KOPT-K1 (cell line): ENCODE measurements around the gene CHMP2B.
A peak's percentile ranks its signal among the peaks of the same experiment; 100 is the strongest.
"Not testable (repeated sequence)": the region's sequence is repeated elsewhere in the genome, so short reads cannot be mapped to it uniquely, and the experiment has no call there.

Experiments
- H3K27ac ChIP-seq: fragments of 200-600 bp; sonication (generic); 2 replicates; pipeline ENCODE4 v1.5.1; 2016; ENCODE audit warnings: antibody characterized with exemption, mild to moderate bottlenecking, low read depth, low read length; ENCODE audit not compliant: poor library complexity, severe bottlenecking
- H3K36me3 ChIP-seq: fragments of 200-600 bp; sonication (generic); 2 replicates; pipeline ENCODE4 v1.5.1; 2017; ENCODE audit warnings: antibody characterized with exemption, mild to moderate bottlenecking, low read length, moderate library complexity; ENCODE audit not compliant: insufficient read depth
- H3K9me3 ChIP-seq: fragments of 200-600 bp; sonication (generic); 2 replicates; pipeline ENCODE4 v1.5.1; 2017; ENCODE audit warnings: antibody characterized with exemption, low read length, mild to moderate bottlenecking; ENCODE audit not compliant: insufficient read depth, poor library complexity, severe bottlenecking

CHMP2B gene

DNA sequence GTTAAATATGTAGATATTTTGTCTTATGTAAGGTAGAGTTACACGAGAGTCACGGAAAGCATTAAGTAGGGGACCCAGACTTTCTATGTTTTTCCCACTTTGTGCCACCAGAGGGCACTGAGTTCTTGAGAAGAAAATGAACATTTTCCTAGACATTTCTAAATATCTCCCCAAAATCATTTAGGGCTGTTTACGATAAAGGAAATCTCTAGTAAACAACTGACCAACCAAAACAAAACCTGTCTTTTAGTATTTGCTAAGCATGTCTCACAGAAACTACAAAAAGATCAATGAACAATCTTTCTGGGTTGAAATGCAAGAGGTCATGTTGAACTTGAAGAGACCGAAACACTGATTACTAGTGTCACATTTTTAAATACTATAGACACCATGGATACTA lies 33.2 kb downstream of the CHMP2B start:
- Histone ChIP-seq H3K9me3 (no peaks in the 10 kb centered on the region), H3K36me3 (peaks cover 3% of the 10 kb centered on the region; the same call in 1 of the 2 replicates), H3K27ac (no peak overlapping the region)

DNA sequence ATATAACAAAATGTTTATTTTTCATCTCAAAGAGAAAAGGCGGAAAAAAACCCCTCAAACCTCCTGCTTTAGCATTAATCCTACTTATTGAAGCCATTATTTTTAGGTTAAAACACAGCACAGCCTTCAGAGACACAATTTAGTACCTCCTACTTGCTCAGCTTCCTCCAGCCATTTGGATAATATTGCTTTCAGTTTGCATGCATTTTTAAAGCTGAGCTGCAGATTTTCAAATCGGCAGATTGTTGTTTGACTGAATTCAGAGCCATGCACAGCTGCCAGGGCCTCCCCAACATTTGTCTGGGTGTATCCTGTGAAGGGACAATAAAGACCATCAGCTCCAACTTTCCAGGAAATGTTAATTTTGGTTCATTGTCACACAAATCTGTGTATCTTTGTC lies 34.8 kb downstream of the CHMP2B start:
- no peaks in the 10 kb centered on the region for H3K9me3 ChIP-seq
- no peaks in the 10 kb centered on the region for H3K36me3 ChIP-seq
- H3K27ac ChIP-seq = no peak overlapping the region

- Histone ChIP-seq H3K36me3 (no peaks in the 10 kb centered on the region), H3K9me3 (no peaks in the 10 kb centered on the region), H3K27ac (peak overlapping the region; percentile 89)
Measured at GRCh38 chr3:87267953-87268645, 41.0 kb downstream of the CHMP2B start.

GRCh38 chr3:87268646-87269211 lies 41.6 kb downstream of the CHMP2B start:
- H3K36me3 ChIP-seq = no peaks in the 10 kb centered on the region
- H3K9me3 ChIP-seq = no peaks in the 10 kb centered on the region
- H3K27ac ChIP-seq = peak overlapping the region; percentile 89

DNA sequence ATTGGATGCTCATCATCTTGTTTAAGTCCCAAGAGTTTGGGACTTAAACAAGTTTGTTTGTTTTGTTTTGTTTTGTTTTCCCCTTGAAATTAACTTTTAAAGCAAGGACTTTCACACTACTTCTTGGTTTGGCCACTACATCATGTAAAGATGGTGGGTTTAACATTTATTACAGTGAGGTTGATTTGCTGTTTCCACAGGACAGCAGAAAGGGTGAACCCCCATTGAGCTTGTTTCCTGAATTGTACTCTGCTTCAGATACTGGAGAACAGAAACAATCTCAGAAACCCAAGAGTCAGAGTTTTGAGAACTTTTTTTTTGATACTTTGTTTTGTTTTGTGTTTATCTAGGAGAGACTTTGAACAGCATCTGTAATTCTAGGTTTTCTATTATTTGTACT lies 42.6 kb downstream of the CHMP2B start:
- H3K27ac ChIP-seq = peak overlapping the region; percentile 89
- no peaks in the 10 kb centered on the region for H3K9me3 ChIP-seq
- H3K36me3 ChIP-seq = no peaks in the 10 kb centered on the region

DNA sequence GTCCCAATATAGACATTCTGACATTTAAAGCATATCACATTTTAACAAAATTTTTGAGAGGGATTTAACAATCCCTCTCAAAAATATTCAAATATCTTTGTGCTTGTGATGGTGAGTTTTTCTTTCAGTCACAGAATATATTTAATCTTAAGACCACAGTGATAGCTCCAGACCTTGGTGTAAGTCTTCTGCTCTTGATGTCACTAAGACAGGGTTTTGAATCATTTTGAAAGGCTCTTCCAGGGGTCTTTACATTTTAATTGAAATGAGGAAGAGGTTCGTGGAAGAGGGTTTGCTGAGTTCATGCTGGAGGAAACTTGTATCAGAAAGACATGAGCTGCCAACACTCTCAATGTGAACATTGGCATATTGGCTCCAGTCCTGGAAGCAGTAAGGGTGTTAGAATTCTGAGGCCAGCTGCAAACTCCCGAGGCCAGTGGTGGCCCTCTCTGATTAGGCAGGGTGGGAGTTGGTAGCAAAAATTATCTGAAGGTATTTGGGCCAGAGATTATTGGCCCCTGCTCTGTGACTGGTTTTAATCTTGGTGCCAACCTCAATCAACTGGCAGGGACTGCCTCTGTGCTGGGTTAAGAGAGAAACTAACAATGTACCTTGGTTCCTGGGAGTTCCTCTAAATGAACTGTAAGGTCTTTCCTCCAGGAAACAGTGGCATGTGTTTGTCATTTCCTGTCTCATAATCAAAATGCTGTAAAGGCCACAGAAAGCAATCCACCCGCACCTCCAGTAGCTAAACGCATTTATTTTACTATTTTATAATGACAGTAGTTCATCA lies 44.0 kb downstream of the CHMP2B start:
- peak overlapping the region; percentile 89 for H3K27ac ChIP-seq
- H3K9me3 ChIP-seq = no peaks in the 10 kb centered on the region

DNA sequence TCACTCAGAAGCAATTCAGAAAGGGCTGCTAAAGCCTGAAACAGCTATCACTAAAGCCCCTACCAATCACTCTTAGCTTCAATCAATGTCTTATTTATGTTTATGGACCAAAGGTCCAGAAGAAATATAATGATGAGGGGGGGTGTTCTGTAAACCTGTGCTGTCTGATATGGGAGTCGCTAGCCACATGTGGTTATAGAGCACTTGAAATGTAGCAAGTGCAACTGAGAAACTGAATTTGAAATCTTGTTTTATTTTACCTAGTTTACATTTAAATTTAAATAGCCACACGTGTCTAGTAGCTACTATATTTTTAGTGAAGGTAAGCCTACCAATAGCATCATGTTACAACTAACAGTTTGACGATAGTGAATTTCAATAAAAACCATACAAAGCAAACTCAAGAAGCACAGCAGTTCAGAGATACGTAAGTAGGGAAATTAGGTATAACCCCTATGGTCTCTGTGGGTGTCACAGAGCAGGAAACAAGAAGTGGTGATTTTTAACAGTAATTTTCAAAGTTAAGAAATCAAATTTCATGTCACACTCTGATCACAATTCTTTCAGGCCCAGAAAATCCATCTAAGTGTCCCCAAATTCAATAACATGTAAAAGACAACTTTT lies 45.7 kb downstream of the CHMP2B start:
- no peaks in the 10 kb centered on the region for H3K36me3 ChIP-seq
- H3K27ac ChIP-seq = no peak overlapping the region
- H3K9me3 ChIP-seq = no peaks in the 10 kb centered on the region

More for the DNA sequence above, 44.0 kb downstream of the CHMP2B start:
- H3K36me3 ChIP-seq = no peaks in the 10 kb centered on the region

DNA sequence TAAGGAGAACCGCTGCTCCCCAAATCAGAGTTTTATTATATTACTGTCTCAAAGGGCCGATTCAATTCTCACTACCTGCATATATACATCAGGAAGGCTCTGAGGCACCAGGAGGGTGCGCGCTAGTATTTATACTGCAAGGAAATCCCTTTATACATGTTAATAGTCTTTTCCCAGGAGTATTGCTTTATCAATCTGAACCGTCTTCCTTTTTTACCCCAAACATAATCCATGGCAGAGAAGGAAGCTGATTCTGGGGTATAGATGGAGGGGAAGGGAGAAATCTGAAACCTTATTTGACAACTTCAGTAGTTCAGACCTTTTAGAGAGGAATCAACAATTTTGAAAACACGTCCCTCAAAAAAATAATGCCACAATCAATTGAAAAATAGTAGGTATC lies 49.4 kb downstream of the CHMP2B start, which contains the start of gene POU1F1:
POU1F1 (minus strand) TSS at position 101 of the 400 bp plus-strand sequence. CDS start 122 bp downstream, outside the sequence.
- Histone ChIP-seq H3K27ac (no peak within 1 kb of the TSS), H3K9me3 (no peaks in the 10 kb centered on the region)

DNA sequence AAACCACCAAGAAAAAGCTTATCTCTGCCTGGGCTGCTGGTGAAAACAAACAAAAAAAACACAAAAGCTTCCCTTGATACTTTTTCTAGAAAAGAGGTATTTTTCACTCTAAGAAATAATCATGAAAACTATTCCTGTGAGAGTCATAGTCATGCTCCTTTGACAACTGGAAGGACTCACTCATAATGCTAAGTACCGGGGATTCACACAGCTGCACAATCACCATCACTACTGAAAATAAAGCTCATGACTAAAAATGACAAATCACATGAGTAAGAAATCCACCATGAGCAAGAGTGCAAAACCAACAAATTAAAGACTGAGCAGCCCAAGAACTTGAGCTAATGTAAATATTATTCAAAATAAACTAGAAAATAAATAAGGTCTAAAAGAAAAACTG lies 59.9 kb downstream of the CHMP2B start:
- H3K27ac ChIP-seq = no peak overlapping the region
- H3K36me3 ChIP-seq = no peaks in the 10 kb centered on the region
- H3K9me3 ChIP-seq = no peaks in the 10 kb centered on the region

More for the DNA sequence above, 49.4 kb downstream of the CHMP2B start, which contains the start of gene POU1F1:
- H3K36me3 ChIP-seq = no peaks in the 10 kb centered on the region

- Histone ChIP-seq H3K36me3 (no peaks in the 10 kb centered on the region), H3K9me3 (no peaks in the 10 kb centered on the region), H3K27ac (no peak overlapping the region)
Measured at GRCh38 chr3:87288446-87288845, 61.3 kb downstream of the CHMP2B start.

- H3K27ac ChIP-seq = no peak overlapping the region
- H3K9me3 ChIP-seq = no peaks in the 10 kb centered on the region
- no peaks in the 10 kb centered on the region for H3K36me3 ChIP-seq
Measured at GRCh38 chr3:87298111-87298718, 71.1 kb downstream of the CHMP2B start.

- not testable (repeated sequence) for H3K9me3 ChIP-seq, H3K27ac ChIP-seq, H3K36me3 ChIP-seq
Measured at GRCh38 chr3:87305031-87305430, 77.9 kb downstream of the CHMP2B start.
